MCF 10A (cell line): ENCODE data around the gene LRRC56. TPM values are rescaled to one million over a fixed set of nuclear protein-coding genes. Genes with fewer than 3 reads are reported as not detected.

Experiments
- BruUV-seq: library from RNA; stranded (reverse); fragments of 400-500 nt; replicated peaks from 2 replicates; lab custom pipeline; 2021; lab: Mats Ljungman, UMichigan
- CTCF ChIA-PET: fragments of 300-600 bp; sonication (Branson Sonifier 250); formaldehyde crosslinking; extraction: SDS; loops from one replicate; lab custom pipeline; 2021; ENCODE audit warnings: antibody characterized with exemption, inconsistent platforms; lab: Yijun Ruan, JAX
- POLR2A ChIA-PET: fragments of 300-600, 350-650 bp; sonication (Branson Sonifier 250); formaldehyde crosslinking; extraction: SDS; loops from one replicate; lab custom pipeline; 2020; ENCODE audit warnings: antibody characterized with exemption, inconsistent platforms; lab: Yijun Ruan, JAX
- DNase-seq: peaks from one replicate; pipeline ENCODE4 v3.0.0-alpha.2; 2018; ENCODE audit not compliant: unreplicated experiment
- H3K27ac Mint-ChIP-seq: one replicate; pipeline ENCODE4 v1.8.0; 2022; ENCODE audit warnings: mild to moderate bottlenecking, low read depth, mixed read lengths; ENCODE audit not compliant: unreplicated experiment
- H3K27me3 Mint-ChIP-seq: one replicate; pipeline ENCODE4 v1.8.0; 2022; ENCODE audit warnings: mixed read lengths; ENCODE audit not compliant: insufficient read depth, unreplicated experiment
- H3K36me3 Mint-ChIP-seq: one replicate; pipeline ENCODE4 v1.8.0; 2022; ENCODE audit warnings: mild to moderate bottlenecking, moderate library complexity, mixed read lengths; ENCODE audit not compliant: insufficient read depth, unreplicated experiment
- H3K4me1 Mint-ChIP-seq: one replicate; pipeline ENCODE4 v1.8.0; 2022; ENCODE audit warnings: mixed read lengths; ENCODE audit not compliant: insufficient read depth, unreplicated experiment
- H3K4me3 Mint-ChIP-seq: one replicate; pipeline ENCODE4 v1.8.0; 2022; ENCODE audit warnings: mild to moderate bottlenecking, moderate library complexity, mixed read lengths; ENCODE audit not compliant: unreplicated experiment
- H3K9me3 Mint-ChIP-seq: one replicate; pipeline ENCODE4 v1.8.0; 2022; ENCODE audit warnings: mixed read lengths; ENCODE audit not compliant: unreplicated experiment
- CTCF ChIP-seq: fragments of 200-600 bp; IDR thresholded peaks from one replicate; pipeline ENCODE4 v1.8.0; 2022; ENCODE audit warnings: antibody characterized with exemption, mild to moderate bottlenecking; ENCODE audit not compliant: unreplicated experiment
- intact Hi-C: fragments of 100-400 bp; cut with micrococcal nuclease; formaldehyde crosslinking; loops from 2 replicates; pipeline ENCODE4 v1.14.1; 2022
- total RNA-seq: library from RNA; stranded (reverse); gene quantifications from 2 replicates; pipeline ENCODE4 v1.2.3, GENCODE V29; 2022

The LRRC56 gene
- total RNA-seq, 1 experiment from 2014 or later, result 0.75 TPM

GRCh38 chr11:581752-582151 is 44.4 kb downstream of the LRRC56 start:
- H3K27me3 Mint-ChIP-seq, result no peaks in the 10 kb centered on the region
- BruUV-seq, result no TSS peak
- H3K36me3 Mint-ChIP-seq, result peaks cover 39% of the 10 kb centered on the region
- TF ChIP-seq CTCF, result no peak
- POLR2A ChIA-PET, result interaction anchor here (1.3 kb wide), 1 partner anchor 13 kb away, joined by 4 read pairs; no protein-coding TSS in a partner anchor
- H3K4me3 Mint-ChIP-seq, result no peak overlapping the region
- H3K27ac Mint-ChIP-seq, result no peak overlapping the region
- intact Hi-C loops, result no loop called here
- H3K4me1 Mint-ChIP-seq, result peaks cover 23% of the 10 kb centered on the region
- CTCF ChIA-PET, result interaction anchor here (0.5 to 0.7 kb wide), 3 partner anchors 20 to 860 kb away, joined by 3 read pairs; no protein-coding TSS in a partner anchor
- no peaks in the 10 kb centered on the region for H3K9me3 Mint-ChIP-seq
- no peak for DNase-seq

GRCh38 chr11:584287-584686 is 47.0 kb downstream of the LRRC56 start:
- CTCF ChIA-PET, result no interaction called here
- peaks cover 11% of the 10 kb centered on the region for H3K4me1 Mint-ChIP-seq
- POLR2A ChIA-PET, result interaction anchor here (1.2 kb wide), 1 partner anchor 8 kb away, joined by 3 read pairs; the partner anchor contains the start of gene PHRF1
- H3K36me3 Mint-ChIP-seq, result peaks cover 63% of the 10 kb centered on the region
- H3K27ac Mint-ChIP-seq, result no peak overlapping the region
- no peaks in the 10 kb centered on the region for H3K9me3 Mint-ChIP-seq
- intact Hi-C loops, result no loop called here
- DNase-seq, result no peak
- no peaks in the 10 kb centered on the region for H3K27me3 Mint-ChIP-seq
- BruUV-seq, result no TSS peak
- no peak overlapping the region for H3K4me3 Mint-ChIP-seq
- no peak for TF ChIP-seq CTCF

DNA sequence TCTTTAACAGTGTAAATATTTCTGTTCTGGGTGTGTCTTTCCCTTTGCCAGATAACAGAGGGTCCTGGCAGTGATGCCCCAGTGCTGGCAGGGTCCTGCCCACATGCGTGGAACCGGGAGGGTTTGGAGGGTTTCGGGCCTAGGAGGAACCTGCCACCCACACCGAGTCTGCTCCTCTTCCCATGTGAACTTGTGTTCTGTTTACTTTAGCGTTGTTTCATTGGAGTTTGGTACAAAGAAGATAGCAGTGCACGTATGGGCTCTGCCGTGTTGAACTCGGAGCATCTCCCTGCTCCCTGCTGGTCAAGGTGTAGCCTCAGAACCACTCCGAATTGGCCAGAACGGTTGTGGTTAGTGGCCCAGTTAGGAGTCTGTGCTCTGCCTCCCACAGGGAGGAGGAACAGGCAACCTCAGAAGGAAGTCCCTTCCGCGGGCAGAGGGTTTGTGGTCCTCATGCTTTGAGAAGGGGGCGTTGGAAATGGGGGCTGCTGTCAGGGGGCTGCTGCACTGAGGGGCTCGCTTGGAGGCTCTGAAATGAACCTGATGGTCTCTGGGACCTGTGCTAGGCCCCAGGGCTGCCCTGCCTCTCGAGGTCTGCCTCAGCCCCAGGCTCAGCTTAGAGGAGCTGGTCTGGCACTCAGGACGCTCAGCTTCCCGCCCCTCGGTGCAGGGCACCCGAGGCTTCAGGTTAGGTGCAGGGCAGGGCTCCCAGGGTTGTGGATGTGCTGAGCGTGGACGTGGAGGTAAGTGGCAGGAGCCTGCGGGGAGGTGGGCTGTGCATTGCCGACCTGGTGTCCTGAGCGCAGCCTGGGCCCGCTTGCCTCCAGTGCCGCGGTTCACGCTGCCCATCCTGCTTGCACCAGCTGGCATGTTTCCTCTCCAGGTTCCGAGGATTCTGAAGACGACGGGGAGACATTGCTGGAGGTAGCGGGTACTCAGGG is 49.3 kb downstream of the LRRC56 start:
- H3K4me3 Mint-ChIP-seq, result no peak overlapping the region
- H3K4me1 Mint-ChIP-seq, result no peaks in the 10 kb centered on the region
- H3K27me3 Mint-ChIP-seq, result no peaks in the 10 kb centered on the region
- H3K36me3 Mint-ChIP-seq, result peaks cover 75% of the 10 kb centered on the region
- intact Hi-C loops, result no loop called here
- no peak for DNase-seq
- H3K9me3 Mint-ChIP-seq, result no peaks in the 10 kb centered on the region
- ChIA-PET POLR2A (no interaction called here), CTCF (interaction anchor here (0.6 kb wide), 1 partner anchor 229 kb away, joined by 4 read pairs; no protein-coding TSS in a partner anchor)
- no TSS peak for BruUV-seq
- no peak for TF ChIP-seq CTCF
- H3K27ac Mint-ChIP-seq, result no peak overlapping the region

DNA sequence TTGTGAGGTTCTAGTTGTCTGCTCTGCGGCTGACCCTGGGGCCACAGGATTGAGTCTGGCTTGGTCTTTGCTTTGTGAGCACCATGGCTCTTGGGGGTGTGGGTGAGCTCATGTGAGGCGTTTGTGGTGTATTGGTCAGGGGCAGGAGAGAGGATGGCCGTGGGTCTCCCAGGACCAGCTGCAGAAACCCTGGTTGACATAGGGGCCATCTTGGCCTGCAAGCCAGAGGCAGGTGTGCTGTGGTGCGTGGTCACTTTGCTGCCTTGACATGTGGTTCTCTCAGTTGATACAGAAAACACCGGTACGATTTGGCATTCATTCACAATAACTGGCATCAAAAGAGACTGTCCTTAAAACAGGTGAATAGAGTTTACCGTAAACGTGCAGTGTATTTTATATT is 50.2 kb downstream of the LRRC56 start:
- intact Hi-C loops, result no loop called here
- no peak overlapping the region for H3K27ac Mint-ChIP-seq
- no peaks in the 10 kb centered on the region for H3K27me3 Mint-ChIP-seq
- no peak for TF ChIP-seq CTCF
- DNase-seq, result no peak
- no peaks in the 10 kb centered on the region for H3K9me3 Mint-ChIP-seq
- CTCF ChIA-PET, result interaction anchor here (0.6 kb wide), 1 partner anchor 225 kb away, joined by 3 read pairs; no protein-coding TSS in a partner anchor
- no peak overlapping the region for H3K4me3 Mint-ChIP-seq
- H3K4me1 Mint-ChIP-seq, result no peaks in the 10 kb centered on the region
- POLR2A ChIA-PET, result no interaction called here
- no TSS peak for BruUV-seq
- H3K36me3 Mint-ChIP-seq, result peaks cover 75% of the 10 kb centered on the region
